ENCODE measurements around the gene ALPG.
A peak's percentile ranks its signal among the peaks of the same experiment; 100 is the strongest.
"Not testable (repeated sequence)": the region's sequence is repeated elsewhere in the genome, so short reads cannot be mapped to it uniquely, and the experiment has no call there.

The ALPG gene

DNA sequence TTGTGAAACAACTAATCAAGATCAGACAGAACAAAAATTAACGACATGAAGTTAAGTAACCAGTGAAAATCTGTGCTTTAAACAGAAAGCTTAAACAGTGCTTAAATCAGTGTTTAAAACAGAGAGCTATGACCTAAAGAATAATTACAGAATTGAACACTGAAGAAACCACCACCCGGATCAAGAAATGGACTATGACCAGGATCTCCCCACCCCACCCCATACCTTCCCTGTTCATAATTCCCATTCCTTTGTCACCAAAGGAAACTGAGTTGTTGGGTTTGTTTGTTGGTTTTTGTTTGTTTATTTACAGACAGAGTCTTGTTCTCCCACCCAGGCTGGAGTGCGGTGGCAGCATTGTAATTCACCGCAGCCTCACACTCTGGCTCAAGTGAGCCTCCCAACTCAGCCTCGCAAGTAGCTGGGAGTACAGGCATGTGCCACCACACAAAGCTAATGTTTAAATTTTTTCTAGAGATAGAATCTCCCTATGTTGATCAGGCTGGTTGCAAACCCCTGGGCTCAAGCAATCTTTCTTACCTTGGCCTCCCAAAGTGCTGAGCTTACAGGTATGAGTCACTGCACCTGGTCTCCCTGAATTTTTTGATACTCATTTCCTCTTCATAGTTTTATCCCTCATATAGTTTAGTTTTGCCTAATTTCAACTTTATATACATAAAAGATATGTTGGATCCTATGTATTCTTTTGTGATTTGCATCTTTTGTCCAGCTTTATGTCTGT lies 8.2 kb upstream of the ALPG start:
- no peak for DNase-seq

DNA sequence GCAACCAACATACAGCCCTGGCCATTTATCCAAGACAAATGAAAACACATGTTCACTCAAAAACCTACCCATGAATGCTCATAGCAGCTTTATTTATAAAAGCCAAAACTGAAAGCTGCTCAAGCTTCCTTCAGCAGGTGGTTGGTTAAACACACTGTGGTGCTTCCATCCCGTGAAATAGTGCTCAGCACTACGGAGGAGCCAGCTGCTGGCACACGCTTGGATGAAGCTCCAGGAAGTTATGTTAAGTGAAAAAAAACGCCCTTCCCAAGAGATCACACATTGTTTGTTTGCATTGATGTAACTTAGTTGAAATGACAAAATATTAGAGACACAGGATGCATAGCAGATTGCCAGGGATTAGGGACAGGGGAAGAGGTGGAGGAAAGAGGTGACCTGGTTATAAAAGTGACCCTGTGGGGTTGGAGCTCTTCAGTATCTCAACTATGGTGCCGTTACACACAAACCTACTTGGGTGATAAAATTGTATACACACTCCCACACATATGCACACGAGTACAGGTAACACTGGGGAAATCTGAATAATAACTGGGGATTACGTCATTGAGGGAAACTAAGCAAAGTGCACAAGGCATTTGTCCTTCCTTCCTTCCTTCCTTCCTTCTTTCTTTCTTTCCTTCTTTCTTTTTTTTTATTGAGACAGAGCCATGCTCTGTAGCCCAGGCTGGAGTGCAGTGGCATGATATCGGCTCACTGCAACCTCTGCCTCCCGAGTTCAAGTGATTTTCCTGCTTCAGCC lies 6.2 kb upstream of the ALPG start:
- DNase-seq, result no peak

DNA sequence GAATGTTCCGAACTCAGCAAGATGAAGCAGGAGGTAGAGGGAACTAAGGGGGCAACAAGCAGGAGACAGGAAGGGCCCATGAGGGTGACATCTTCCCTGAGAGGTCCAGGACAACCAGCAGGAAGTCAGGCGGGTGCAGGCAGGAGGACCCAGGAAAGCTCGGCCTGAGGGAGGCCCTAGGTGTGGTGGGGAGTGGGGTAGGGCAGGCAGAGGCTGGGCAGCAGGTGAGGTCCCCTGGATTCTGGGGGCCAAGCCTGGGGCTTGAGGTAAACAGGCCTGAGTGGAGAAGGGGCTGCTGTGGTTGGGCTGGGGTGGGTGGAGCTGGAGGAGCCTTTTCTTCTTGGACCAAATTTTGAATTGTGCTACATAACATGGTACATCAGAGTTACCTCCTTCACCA lies 4.1 kb upstream of the ALPG start:
- no peak for DNase-seq

- DNase-seq, result no peak
Observed at GRCh38 chr2:232405943-232406510, 617 bp upstream of the ALPG start.

- DNase-seq, result not testable (repeated sequence)
Observed at GRCh38 chr2:232407428-232408150, 945 bp downstream of the ALPG start.

DNA sequence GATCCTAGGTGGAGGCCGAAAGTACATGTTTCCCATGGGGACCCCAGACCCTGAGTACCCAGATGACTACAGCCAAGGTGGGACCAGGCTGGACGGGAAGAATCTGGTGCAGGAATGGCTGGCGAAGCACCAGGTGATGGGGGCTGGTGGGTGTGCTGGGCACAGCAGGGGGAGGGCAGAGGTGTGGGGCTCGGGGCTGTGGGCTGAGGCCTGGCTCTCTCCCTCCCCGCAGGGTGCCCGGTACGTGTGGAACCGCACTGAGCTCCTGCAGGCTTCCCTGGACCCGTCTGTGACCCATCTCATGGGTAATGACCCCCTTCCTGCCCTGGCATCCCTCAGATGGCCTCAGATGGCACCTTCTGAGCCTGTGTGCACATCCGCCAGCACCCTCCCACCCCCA lies 1.6 kb downstream of the ALPG start:
- DNase-seq, result not testable (repeated sequence)

- not testable (repeated sequence) for DNase-seq
Observed at GRCh38 chr2:232409617-232410016, 3.0 kb downstream of the ALPG start.

DNA sequence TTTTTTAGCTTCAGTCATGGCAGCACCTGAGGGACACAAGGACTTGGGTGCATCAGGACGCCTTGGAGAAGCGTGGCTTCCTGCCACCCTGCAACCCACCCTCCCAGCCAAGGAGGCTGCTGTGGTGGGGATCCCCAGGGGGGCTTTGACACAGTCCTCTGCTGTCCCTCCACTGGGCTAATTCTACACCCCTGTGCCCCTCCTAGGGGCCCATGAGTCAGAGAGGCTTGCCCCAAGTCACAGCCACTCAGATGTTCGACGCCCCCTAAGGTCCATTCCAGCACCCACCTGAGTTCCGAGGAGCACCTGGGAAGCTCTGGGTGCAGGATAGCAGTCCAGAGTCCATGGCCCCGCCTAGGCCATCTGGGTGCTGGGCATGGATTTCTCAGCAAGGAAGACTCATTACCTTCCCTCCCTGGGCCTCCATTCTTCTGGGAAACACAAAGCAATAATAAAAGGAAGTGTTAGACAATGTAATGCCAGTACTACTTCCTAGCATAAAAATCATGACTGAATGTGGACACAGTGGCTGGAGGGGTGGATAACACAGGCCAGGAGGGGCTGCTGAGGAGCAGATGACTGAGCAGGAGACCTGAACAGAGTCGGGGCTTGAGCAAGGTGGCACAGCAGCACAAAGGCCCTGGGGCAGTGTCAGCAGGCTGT lies 3.7 kb downstream of the ALPG start:
- no peak for DNase-seq

- DNase-seq, result no peak
Observed at GRCh38 chr2:232411901-232412629, 5.4 kb downstream of the ALPG start.

GRCh38 chr2:232412986-232413385 lies 6.3 kb downstream of the ALPG start:
- DNase-seq, result no peak

DNA sequence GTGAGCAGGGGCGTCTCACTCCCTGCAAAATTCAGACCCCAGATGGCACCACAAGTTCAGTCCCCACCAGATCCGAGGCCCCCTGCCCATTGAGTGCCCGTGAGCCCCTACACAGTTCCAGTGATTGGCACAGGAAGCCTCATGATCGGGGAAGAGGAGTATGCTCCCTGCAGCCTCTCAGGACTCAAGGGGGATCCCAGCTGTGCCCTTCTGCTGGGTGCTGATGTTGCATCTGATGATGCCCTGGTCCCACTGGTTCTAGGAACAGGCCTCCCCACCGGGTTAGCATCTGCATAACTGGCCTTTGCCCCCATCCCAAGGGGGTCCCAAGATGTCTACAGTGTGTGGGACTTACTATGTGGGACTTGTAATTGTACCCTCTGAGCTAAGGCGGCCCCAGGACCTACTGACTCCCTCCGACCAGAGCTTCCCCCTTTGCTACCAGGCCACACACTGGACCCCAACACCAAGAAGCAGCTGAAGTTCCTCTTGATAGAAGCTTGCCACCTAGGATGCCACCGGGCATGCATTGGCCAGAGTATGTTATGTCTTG lies 8.6 kb downstream of the ALPG start:
- no peak for DNase-seq

DNA sequence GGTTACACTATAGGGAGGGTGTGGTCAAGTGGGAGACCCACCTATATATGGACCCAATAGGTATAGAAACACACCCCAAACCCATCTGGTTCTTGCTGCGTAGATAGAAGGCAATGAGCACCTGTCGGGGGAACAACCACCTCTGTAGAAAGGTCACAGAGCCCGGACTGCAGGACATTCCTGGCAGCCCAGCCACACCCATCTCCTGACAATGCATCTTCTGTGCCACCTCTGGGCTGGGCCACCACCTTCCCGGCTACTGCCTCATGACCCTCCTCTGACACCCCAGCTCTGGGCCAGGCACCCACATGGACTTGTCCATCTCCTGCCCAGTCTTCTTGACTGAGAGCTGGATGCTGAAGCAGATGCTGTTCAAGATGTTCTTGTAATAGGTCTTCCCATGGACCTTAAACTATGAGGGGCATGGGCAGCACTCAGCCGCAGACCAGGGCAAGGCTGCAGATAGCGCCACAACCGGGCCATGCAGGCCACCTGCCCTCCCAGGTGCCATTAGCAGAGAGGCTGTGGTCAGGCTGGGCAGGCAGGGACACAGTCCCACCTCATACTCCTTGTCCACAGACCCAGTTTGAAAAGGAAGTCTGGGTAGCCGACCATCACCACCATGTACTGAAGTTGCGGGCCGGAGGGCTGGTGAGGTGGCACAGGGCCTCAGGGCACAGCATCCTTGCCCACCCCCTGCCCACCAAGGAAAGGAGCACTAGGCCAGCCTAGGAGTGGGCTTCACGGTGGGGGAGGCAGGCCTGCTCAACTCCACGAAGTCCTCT lies 9.3 kb downstream of the ALPG start:
- DNase-seq, result no peak

DNA sequence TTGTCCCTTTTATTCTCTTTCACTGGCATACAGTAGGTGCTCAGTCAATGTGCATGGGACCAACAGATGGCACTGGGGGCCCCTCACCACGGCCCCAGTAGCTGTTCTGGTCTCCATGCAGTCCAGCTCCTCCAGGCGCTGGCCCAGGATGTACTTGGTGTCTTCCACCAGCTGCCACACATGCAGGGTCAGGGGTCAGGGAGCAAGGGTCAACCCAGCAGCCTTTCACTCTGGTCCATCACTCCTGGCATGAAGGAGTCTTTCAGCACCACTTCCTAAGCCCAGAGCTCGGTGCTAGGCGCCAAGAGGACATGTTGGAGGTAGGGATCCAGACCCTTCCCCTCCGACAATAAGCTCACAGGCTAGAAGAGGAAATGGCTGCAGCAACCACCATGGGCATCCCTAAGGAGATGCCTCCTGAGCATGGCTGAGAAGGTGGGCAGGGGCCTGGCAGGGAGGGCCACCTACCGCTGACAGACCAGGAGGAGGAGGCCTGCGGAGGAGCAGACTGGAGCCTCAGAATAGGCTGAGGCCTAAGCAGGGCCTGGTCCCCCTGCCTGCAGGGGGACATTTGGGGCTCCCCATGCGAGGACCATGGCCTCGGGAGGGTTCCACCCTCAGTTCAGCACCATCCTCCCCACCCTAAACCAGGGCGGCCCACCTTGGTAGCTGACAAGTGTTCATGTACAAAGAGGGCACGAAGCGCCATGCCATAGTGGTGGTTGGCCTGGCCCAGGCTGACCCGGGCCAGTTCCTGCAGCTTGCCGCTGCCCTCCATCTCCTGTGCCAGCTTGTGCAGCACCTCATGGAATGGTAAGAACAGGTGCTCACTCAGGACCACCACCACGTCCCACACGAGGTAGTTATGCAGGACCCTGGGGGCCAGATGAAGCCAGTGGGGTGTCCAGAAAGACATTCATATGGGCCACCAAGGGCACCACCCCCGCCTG lies 10.2 kb downstream of the ALPG start:
- DNase-seq, result no peak

- DNase-seq, result no peak
Observed at GRCh38 chr2:232417489-232417888, 10.8 kb downstream of the ALPG start.

GRCh38 chr2:232418056-232418455 lies 11.4 kb downstream of the ALPG start:
- no peak for DNase-seq

DNA sequence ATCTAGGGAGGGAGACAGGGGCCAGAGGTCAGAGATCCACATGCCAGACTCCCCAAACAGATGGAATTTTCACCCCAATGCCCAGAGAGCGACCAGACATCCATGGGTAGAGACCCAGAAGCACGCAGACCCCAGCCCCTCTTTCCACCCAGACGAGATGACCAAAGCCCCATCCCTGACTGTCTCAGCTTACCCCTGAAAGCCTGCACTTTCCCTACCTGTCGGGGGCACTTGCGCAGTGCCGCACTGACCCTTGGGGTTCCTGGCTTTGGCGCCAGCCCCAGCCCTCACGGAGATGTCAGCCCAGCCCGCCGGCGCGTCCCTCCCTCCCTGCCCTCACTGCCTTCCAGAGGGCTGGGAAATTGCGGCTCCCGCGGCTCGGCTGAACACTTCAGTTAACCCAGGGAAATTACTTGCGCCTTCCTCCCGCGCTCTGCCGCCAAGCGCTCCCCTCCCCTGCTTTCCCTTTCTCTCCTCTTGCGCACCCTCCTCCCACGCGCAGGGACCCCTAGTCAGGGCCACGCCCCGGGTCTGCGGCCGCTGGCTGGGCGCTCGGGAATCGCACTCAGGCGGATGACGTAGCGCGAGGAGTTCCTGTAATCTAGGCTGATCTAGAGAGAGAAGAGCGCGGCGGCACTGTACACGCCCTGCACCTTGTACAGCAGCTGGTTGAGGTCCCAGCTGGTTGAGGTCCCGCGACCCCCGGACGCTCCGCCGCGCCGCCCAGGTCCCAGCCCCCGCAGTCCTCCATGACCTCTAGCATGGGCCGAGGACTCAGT lies 12.0 kb downstream of the ALPG start:
- DNase-seq, result peak; percentile 8

- no peak for DNase-seq
Observed at GRCh38 chr2:232419245-232420072, 12.8 kb downstream of the ALPG start.

GRCh38 chr2:232420073-232420454 lies 13.4 kb downstream of the ALPG start:
- DNase-seq, result no peak

Data from fibroblast of skin of right biceps (primary cell).